PC-3 (cell line): ENCODE measurements around the gene KCP. TPM values are rescaled to one million over a fixed set of nuclear protein-coding genes. Genes with fewer than 3 reads are reported as not detected.

Source experiments
- ATAC-seq: fragments of 200-7000 bp; cut with Tn5 transposase; 2 replicates; pipeline ENCODE4 v1.9.1; 2020; ENCODE audit warnings: mild to moderate bottlenecking, moderate library complexity
- BruUV-seq: library from RNA; stranded (reverse); fragments of 400-500 nt; replicated peaks from 2 replicates; lab custom pipeline; 2021; lab: Mats Ljungman, UMichigan
- CTCF ChIA-PET: fragments of 300-600 bp; sonication (Branson Sonifier 250); formaldehyde crosslinking; loops from one replicate; lab custom pipeline; 2022; ENCODE audit warnings: antibody characterized with exemption; lab: Charles Lee
- POLR2A ChIA-PET: fragments of 300-600 bp; sonication (Branson Sonifier 250); formaldehyde crosslinking; loops from one replicate; lab custom pipeline; 2022; ENCODE audit warnings: antibody characterized with exemption; ENCODE audit not compliant: unreplicated experiment; lab: Charles Lee
- DNase-seq: peaks from one replicate; pipeline ENCODE4 v3.0.0-alpha.2; 2015
- H2AFZ ChIP-seq: fragments of 300-600 bp; sonication (generic); 2 replicates; pipeline ENCODE4 v1.6.0; 2016; ENCODE audit warnings: antibody characterized with exemption, low read length
- H3F3A ChIP-seq: fragments of 300-600 bp; sonication (generic); one replicate; pipeline ENCODE4 v1.6.0; 2017; ENCODE audit warnings: antibody characterized with exemption, low read length, control low read depth, mild to moderate bottlenecking; ENCODE audit not compliant: unreplicated experiment
- H3K27ac ChIP-seq: fragments of 300-600 bp; sonication (generic); 2 replicates; pipeline ENCODE4 v1.5.1; 2016; ENCODE audit warnings: mild to moderate bottlenecking, low read length
- H3K27me3 ChIP-seq: fragments of 300-600 bp; sonication (generic); 2 replicates; pipeline ENCODE4 v1.6.1; 2016; ENCODE audit warnings: low read length, mixed read lengths
- H3K36me3 ChIP-seq: fragments of 300-600 bp; sonication (generic); 2 replicates; pipeline ENCODE4 v1.6.1; 2016; ENCODE audit warnings: low read depth, mixed run types, low read length, mixed read lengths
- H3K4me1 ChIP-seq: fragments of 300-600 bp; sonication (generic); 2 replicates; pipeline ENCODE4 v1.5.1; 2016; ENCODE audit warnings: low read length; ENCODE audit not compliant: insufficient read depth
- H3K4me2 ChIP-seq: fragments of 300-600 bp; sonication (generic); 2 replicates; pipeline ENCODE4 v1.6.0; 2016; ENCODE audit warnings: low read length
- H3K4me3 ChIP-seq: fragments of 300-600 bp; sonication (generic); 2 replicates; pipeline ENCODE4 v1.5.1; 2016; ENCODE audit warnings: mild to moderate bottlenecking, low read length, mixed read lengths
- H3K79me2 ChIP-seq: fragments of 300-600 bp; sonication (generic); 2 replicates; pipeline ENCODE4 v1.6.1; 2017; ENCODE audit warnings: low read length, mixed read lengths
- H3K9ac ChIP-seq: fragments of 300-600 bp; sonication (generic); 2 replicates; pipeline ENCODE4 v1.6.0; 2016; ENCODE audit warnings: mild to moderate bottlenecking, low read length
- H3K9me2 ChIP-seq: fragments of 300-600 bp; sonication (generic); replicated peaks from 2 replicates; pipeline ENCODE4 v1.6.1; 2016; ENCODE audit warnings: mixed run types, low read length, mixed read lengths
- H3K9me3 ChIP-seq: fragments of 300-600 bp; sonication (generic); 2 replicates; pipeline ENCODE4 v1.6.1; 2016; ENCODE audit warnings: low read length, mixed read lengths
- H4K20me1 ChIP-seq: fragments of 300-600 bp; sonication (generic); 2 replicates; pipeline ENCODE4 v1.6.1; 2016; ENCODE audit warnings: low read length, mixed read lengths
- EZH2 ChIP-seq: fragments of 300-600 bp; sonication (generic); IDR thresholded peaks from one replicate; pipeline ENCODE4 v1.6.1; 2017; ENCODE audit warnings: antibody characterized with exemption, mild to moderate bottlenecking, low read length; ENCODE audit not compliant: unreplicated experiment
- EZH2phosphoT487 ChIP-seq: fragments of 300-600 bp; sonication (generic); IDR thresholded peaks from 2 replicates; pipeline ENCODE4 v1.6.1; 2018; ENCODE audit warnings: mild to moderate bottlenecking, antibody characterized with exemption, low read length, borderline replicate concordance
- intact Hi-C: fragments of 100-400 bp; cut with micrococcal nuclease; formaldehyde crosslinking; loops from 2 replicates; pipeline ENCODE4 v1.9.0; 2023
- total RNA-seq: library from RNA; depleted of rRNA; stranded (reverse); fragments of >200 nt; gene quantifications from 2 replicates; pipeline ENCODE4 v1.2.3, GENCODE V29; 2014
- TF ChIP-seq, protein P1 (sequence below): fragments of 300-600 bp; sonication (generic); conservative IDR thresholded peaks from 2 replicates; pipeline ENCODE4 v1.5.1; 2017; ENCODE audit warnings: antibody characterized with exemption, low read depth, mild to moderate bottlenecking, low read length

Gene KCP
- total RNA-seq, 1 experiment from 2014 or later, result 3.2 TPM

DNA sequence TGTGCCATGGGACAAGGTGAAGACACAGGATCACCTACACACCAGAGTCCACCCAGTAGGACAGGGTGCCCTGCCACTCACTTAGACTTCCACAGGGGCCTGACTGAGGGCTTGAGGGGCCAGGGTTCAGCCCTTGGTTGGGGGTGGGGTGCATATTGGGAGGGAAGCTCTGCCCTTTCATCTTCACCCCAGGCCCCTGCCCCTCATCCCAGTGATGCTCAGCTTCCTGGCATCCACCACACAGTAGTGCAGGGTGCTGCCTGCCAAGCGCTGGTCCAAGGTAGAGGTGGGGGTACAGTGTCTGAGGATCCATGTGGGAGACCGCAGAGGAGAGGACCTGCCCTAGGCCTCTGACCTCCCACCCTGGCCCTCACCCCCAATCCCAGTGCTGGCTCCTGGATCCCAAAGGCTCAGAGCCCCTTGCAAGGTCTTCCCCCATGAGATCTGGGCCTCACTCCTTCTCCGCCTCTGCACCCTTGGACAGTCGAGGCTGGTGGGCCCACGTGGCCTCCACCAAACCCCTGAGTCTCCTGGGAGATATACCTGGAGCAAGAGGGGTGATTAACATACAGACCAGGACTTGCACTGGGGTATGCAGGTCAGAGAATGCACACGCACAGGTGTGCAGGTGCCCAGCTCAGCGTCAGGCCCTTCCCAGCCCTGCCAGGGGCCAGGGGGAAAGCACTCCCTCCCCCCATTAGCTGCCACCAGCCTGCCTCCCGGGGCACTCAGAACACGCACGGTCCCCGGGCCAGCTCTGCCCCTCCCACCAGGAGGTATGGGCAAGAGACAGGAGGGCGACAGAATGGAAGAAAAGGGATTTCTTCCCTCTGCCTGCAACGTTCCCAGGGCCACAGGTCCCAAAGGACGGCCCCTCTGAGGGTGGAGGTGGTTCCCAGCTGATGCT, 18.6 kb upstream of the KCP start:
- POLR2A ChIA-PET, result no interaction called here
- intact Hi-C loops, result no loop called here
- Histone ChIP-seq H3F3A (no peaks in the 10 kb centered on the region), H2AFZ (no peak overlapping the region), H3K27me3 (no peaks in the 10 kb centered on the region), H4K20me1 (no peaks in the 10 kb centered on the region), H3K4me1 (no peaks in the 10 kb centered on the region), H3K9me3 (no peaks in the 10 kb centered on the region), H3K27ac (no peak overlapping the region), H3K4me3 (no peak overlapping the region), H3K9ac (no peak overlapping the region), H3K9me2 (no peaks in the 10 kb centered on the region), H3K79me2 (no peaks in the 10 kb centered on the region), H3K36me3 (no peaks in the 10 kb centered on the region), H3K4me2 (no peak overlapping the region)
- DNase-seq (no peak), ATAC-seq (no peak)
- CTCF ChIA-PET, result no interaction called here
- TF ChIP-seq EZH2 (no peak), EZH2phosphoT487 (no peak)
- TF ChIP-seq, protein P1, sequence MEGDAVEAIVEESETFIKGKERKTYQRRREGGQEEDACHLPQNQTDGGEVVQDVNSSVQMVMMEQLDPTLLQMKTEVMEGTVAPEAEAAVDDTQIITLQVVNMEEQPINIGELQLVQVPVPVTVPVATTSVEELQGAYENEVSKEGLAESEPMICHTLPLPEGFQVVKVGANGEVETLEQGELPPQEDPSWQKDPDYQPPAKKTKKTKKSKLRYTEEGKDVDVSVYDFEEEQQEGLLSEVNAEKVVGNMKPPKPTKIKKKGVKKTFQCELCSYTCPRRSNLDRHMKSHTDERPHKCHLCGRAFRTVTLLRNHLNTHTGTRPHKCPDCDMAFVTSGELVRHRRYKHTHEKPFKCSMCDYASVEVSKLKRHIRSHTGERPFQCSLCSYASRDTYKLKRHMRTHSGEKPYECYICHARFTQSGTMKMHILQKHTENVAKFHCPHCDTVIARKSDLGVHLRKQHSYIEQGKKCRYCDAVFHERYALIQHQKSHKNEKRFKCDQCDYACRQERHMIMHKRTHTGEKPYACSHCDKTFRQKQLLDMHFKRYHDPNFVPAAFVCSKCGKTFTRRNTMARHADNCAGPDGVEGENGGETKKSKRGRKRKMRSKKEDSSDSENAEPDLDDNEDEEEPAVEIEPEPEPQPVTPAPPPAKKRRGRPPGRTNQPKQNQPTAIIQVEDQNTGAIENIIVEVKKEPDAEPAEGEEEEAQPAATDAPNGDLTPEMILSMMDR, result no peak
- no TSS peak for BruUV-seq

DNA sequence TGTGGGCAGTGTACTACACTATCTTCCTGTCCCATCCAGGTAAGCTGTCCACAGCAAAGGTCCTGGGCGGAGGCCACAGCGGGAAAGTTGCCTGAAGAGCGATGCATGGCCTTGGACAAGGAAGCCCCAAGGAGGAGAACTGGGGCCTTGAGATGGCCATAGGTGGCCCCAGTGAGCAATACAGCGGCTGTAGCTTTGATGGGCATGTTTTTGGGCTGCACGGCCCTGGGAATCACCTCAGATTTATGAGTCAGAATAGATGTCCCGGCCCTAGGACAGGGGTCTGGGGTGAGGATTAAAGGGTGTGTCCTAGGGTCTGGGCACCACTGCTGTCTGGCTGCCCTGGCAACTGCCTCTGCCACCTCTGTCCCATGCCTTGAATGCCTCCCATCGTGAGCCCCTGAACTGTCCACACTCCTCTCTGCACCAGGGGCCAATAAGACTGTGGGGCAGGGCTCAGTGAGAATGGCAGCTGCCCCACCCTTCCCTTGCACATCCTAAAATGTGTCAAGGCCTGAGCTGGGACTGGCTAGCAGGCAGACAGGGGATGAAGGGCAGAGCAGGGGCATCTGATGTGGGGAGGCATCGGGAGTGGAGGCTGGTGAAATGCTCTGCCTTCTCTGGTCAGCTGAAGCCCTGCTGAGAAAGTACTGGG, 17.8 kb upstream of the KCP start:
- POLR2A ChIA-PET, result no interaction called here
- DNase-seq, result no peak
- intact Hi-C loops, result no loop called here
- H3K27me3 ChIP-seq, result no peaks in the 10 kb centered on the region
- no peak overlapping the region for H2AFZ ChIP-seq
- ATAC-seq, result no peak
- no peak overlapping the region for H3K4me2 ChIP-seq
- H3K4me3 ChIP-seq, result no peak overlapping the region
- BruUV-seq, result no TSS peak
- H3K4me1 ChIP-seq, result no peaks in the 10 kb centered on the region
- no peaks in the 10 kb centered on the region for H3K36me3 ChIP-seq
- CTCF ChIA-PET, result no interaction called here
- no peak overlapping the region for H3K27ac ChIP-seq
- H3K9me3 ChIP-seq, result no peaks in the 10 kb centered on the region
- no peaks in the 10 kb centered on the region for H3K79me2 ChIP-seq
- no peaks in the 10 kb centered on the region for H4K20me1 ChIP-seq
- H3F3A ChIP-seq, result no peaks in the 10 kb centered on the region
- TF ChIP-seq EZH2 (no peak), EZH2phosphoT487 (no peak)
- TF ChIP-seq, protein P1, result no peak
- H3K9ac ChIP-seq, result no peak overlapping the region
- no peaks in the 10 kb centered on the region for H3K9me2 ChIP-seq
